Putamen (tissue), 1 donor: ENCODE measurements around the gene OXLD1.

Source experiments
- DNase-seq: peaks from one replicate; pipeline ENCODE4 v3.0.0-alpha.2; 2016; ENCODE audit warnings: low spot score

Gene OXLD1

GRCh38 chr17:81666342-81667191, at the start of gene OXLD1, which contains the start of gene CCDC137:
Gene OXLD1, minus strand, starts transcription at chr17:81666605. Its CDS starts 28 bp downstream, at chr17:81666577.
Gene CCDC137, plus strand, starts transcription at chr17:81666737. Its CDS starts 30 bp downstream, at chr17:81666767.
- DNase-seq: peak; percentile 95

- DNase-seq: no peak
Observed at GRCh38 chr17:81715107-81715871, 48.9 kb upstream of the OXLD1 start.

DNA sequence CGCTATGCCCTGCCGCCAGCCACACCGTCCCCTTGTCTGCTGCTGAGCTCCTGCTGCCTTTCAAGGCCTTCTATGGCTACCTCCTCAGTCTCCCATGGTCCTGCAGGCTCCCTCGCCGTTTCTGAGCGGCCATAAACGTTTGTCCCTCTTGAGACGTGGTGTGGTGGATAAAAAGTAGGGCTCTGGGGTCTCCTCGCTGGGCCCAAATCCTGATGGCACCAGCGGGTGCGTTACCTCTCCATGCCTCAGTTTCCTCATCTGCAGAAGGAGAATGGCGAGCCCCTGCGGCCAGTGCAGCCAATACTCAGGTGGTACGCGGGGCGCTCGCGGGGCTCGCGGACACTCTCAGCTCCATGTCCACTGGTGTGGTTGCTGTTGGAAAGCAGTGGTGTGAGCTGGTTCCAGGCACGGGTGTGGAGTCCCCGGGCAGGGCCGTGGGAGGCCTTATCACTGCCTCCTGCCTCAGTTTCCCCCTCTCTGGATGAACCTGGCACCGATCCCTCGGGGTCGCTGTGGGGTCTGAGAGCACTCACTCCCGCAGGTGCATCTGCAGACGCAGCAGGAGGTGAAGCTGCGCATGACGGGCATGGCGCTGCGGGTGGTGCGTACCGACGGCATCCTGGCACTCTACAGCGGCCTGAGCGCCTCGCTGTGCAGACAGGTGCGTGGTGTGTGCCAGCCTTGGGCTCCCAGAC, 48.2 kb upstream of the OXLD1 start:
- DNase-seq: no peak

DNA sequence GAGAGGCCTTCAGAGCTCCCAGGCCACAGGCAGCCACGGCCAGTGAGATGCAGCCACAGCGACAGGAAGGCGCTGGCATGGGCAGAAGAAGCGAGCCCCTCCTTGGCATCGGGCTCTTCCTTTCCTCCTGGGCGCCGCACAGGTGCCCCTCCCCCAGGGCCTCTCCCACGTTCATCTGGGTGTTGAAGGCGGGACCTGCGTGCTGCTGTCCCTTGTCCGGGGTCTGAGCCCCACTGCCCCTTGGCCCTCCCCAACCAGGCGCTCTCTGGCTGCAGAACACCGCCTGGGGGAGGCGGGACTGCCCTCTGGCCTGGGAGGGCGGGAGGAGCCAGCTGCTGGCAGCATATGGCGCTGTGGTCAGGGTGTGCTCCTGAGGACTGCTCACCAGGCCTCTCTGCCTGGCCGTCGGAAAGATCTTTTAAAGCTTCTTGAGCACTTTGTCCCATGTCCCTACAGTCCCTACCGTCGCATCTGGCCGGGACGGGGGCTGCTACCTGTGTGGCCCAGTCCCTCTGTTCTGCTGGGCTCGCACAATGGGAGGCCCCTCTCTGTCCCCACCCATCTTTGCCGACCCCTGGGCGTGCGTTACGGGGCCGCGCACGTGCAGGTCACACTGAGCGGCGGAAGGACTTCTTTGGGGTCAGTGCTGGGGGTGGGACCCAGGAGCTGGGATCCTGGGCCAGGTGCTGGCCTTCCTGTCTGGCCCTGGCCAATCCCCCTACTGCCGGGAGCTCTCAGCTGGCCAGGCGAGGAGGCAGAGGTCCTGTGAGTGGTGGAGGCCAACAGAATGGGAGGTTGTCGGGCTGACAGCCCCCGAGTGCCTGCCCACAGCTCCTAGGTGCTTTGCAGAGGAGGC, 47.4 kb upstream of the OXLD1 start:
- no peak for DNase-seq

GRCh38 chr17:81713004-81713555, 46.7 kb upstream of the OXLD1 start:
- no peak for DNase-seq

DNA sequence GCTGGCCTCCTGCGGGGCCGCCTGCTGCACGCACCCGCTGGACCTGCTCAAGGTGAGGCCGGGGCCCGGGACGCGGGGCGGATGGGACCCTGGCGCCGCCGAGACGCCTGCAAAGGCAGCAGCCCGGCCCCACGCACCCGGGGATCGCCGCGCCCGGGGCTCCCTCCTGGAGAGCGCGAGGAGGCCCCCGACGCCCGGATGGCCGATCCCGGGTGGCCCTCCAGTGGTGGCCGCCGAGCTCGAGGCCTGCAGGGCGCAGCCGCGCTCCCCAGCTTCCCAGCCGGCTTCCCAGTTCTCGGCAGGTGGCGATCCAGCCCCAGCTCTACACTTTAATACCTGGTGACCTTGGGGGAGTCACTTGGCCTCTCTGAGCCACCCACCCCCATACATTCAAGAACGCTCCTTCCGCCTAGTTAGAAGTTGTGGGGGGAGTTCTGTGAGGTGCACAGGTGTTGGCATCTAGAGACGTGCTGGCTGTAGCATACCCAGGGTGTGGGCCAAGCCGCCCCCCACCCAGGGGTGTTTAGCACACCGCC, 46.1 kb upstream of the OXLD1 start:
- DNase-seq: no peak

DNA sequence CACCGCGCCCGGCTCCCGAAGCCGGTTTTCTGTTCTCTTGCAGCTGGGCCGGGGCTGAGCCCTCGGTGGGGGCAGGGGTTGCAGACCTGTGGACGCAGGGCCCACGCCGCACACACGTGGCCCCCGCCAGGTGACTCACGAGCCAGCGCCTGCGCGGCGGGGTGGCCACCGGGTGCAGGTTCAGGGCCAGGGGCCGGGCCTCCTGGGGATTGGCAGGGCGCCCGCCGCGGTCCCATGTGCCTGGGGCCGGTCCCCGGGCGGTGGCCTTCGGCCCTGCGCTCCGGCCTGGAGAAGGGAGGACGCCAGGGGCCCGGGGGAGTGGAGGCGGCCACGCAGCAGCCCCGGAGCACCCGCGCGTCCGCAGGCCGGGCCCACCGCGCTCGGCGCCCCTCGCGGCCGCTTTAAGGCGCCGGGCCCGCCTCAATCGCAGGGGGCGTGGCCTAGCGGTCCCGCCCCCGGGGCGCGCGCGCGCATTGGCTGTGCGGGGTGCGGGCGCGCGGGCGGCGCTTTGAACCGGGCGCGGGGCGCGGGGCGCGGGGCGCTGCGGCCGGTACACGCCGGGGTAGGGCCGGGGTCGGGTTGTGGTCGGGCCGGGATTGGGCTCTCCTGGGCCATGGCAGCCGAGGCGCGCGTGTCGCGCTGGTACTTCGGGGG, 45.5 kb upstream of the OXLD1 start, which contains the start of gene SLC25A10:
Gene SLC25A10, plus strand, starts transcription at position 471 of the 654 bp plus-strand sequence. Its CDS starts 143 bp downstream, at position 614.
- peak; percentile 80 for DNase-seq

GRCh38 chr17:81710514-81711308, 44.3 kb upstream of the OXLD1 start:
- no peak for DNase-seq

DNA sequence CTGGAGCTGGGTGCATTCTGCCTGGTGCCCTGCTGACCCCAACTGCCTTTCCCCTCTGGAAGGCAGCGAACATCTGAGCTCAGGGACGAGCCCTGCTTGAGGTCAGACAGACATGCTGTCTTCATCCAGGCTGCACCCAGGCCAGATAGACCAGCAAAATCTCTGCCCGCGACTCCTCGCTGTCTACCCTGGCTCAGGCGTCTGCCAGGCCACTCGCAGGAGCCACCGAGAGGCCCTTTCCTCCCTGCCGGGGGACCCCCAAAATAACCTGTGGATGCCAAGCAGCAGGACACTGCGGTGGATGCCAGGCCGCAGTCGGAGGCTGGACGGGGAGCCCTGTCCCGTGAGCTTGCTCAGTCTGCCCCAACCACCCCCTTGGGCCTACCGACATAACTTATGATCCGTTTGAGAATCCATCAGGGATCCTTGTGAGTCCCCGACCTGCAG, 42.4 kb upstream of the OXLD1 start:
- no peak for DNase-seq

GRCh38 chr17:81707725-81708646, 41.6 kb upstream of the OXLD1 start:
- DNase-seq: no peak

DNA sequence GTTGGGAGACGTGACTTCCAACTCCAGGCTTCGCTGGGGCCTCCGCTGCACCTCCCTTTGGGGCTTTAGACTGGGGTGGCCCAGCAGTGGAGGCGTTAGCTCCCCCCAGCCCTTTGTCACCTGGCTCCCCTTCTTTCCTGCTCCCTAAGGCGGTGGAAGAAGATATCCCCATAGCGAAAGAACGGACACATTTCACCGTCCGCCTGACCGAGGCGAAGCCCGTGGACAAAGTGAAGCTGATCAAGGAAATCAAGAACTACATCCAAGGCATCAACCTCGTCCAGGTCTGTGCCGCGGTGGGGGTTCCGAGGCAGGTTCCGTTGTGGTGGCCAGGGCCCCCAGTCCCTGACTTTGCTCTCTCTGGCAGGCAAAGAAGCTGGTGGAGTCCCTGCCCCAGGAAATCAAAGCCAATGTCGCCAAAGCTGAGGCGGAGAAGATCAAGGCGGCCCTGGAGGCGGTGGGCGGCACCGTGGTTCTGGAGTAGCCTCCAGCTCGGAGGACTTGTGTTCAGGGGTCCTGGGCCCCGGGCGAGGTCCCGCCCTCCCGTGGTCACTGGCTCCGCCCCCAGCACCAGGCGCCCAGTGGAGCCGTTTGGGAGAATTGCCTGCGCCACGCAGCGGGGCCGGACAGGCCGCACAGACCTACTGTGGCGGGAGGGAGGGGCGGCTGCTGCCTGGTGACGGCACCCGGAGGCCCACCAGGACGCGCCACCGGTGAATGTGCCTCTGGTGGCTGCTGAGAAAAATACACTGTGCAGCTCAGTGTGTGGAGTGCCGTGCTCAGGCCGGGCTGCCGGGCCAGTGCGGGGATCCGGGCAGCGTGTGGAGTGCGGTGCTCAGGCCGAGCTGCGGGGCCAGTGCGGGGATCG, 40.6 kb upstream of the OXLD1 start:
- no peak for DNase-seq

DNA sequence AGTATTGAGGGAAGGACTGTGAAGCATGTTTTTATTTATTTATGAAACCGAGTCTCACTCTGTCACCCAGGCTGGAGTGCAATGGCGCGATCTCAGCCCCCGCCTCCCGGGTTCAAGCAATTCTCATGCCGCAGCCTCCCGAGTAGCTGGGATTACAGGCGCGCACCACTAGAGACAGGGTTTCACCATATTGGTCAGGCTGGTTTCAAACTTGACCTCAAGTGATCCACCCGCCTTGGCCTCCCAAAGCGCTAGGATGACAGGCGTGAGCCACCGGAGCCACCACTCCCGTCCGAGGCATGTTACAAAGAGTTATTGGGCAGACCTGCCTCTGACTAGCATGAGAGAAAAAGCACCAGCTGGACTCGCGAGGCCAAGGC, 39.8 kb upstream of the OXLD1 start:
- DNase-seq: no peak

- DNase-seq: no peak
Observed at GRCh38 chr17:81705518-81706231, 39.3 kb upstream of the OXLD1 start.

DNA sequence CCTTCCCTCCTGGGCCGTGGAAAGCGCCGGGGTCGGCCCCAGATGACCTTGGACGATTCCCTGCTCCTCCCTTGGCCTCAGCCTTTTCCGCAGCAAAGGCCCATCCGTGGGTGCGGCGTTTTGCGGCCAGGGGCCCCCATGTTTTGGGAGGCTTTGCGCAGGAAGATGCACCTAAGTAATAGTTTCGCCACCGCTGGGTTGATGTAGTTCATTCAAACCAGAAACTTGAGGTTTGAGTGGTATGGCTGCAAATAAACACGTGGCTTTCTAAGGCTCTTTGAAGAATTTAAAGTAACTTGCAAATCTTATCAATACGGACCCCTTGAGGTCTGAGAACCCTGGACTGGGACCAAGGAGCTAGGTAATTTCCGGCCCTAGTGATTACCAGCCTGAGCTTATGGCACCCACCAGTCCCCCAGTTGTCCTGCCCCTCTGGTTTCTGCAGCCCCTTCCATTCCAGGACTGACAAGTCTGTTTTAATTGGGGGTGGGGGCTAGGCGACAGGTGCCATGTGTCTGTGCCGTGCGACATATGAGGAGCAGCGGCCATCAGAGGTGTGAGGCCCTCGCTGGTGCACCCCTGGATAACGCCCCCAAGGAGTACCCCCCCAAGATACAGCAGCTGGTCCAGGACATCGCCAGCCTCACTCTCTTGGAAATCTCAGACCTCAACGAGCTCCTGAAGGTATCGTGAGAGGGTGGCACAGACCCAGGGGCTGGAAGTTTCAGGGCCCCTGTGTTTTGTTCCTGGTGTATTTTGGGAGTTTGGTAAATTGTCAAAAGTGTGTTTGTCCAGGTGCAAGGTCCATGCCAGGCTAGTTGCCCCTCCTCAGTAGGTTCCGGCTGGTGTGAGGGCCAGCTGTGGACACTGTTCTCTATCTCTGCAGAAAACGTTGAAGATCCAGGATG, 37.6 kb upstream of the OXLD1 start:
- DNase-seq: no peak

- peak; percentile 96 for DNase-seq
Observed at GRCh38 chr17:81702934-81703746, 36.7 kb upstream of the OXLD1 start, which contains the start of gene MRPL12. Gene MRPL12, plus strand, starts transcription at chr17:81703367. Its CDS starts 135 bp downstream, at chr17:81703502.
